ENCODE measurements around the gene COMMD9.

COMMD9 gene

GRCh38 chr11:36316049-36316448, 26.8 kb upstream of the COMMD9 start:
- no peak for TF ChIP-seq ZFP69B (tag by site-specific recombination; IDR thresholded peaks at IDR 0.05)
- no peak for TF ChIP-seq ZNF146 (tag by site-specific recombination; IDR thresholded peaks at IDR 0.05)
- TF ChIP-seq, protein P1, sequence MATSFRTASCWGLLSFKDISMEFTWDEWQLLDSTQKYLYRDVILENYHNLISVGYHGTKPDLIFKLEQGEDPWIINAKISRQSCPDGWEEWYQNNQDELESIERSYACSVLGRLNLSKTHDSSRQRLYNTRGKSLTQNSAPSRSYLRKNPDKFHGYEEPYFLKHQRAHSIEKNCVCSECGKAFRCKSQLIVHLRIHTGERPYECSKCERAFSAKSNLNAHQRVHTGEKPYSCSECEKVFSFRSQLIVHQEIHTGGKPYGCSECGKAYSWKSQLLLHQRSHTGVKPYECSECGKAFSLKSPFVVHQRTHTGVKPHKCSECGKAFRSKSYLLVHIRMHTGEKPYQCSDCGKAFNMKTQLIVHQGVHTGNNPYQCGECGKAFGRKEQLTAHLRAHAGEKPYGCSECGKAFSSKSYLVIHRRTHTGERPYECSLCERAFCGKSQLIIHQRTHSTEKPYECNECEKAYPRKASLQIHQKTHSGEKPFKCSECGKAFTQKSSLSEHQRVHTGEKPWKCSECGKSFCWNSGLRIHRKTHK (tag by site-specific recombination; IDR thresholded peaks at IDR 0.05): no peak
- ChIA-PET CTCF (interaction anchor here (1.6 kb wide), 1 partner anchor 177 kb away, joined by 3 read pairs; no protein-coding TSS in a partner anchor), POLR2A (no interaction called here)
- Histone ChIP-seq H3K27ac (ENCODE audit: extremely low read depth, low read depth, low read length) (no peak overlapping the region), H3K9me3 (ENCODE audit: control insufficient read depth, insufficient read depth, low read depth, low read length) (no peaks in the 10 kb centered on the region), H3K36me3 (ENCODE audit: control insufficient read depth in 2 of 2, insufficient read depth in 1 of 2, low read length in 2 of 2) (no peaks in the 10 kb centered on the region), H3K4me3 (ENCODE audit: low read depth, low read length) (no peak overlapping the region), H3K4me1 (ENCODE audit: control insufficient read depth, insufficient read depth, low read length) (no peaks in the 10 kb centered on the region)

DNA sequence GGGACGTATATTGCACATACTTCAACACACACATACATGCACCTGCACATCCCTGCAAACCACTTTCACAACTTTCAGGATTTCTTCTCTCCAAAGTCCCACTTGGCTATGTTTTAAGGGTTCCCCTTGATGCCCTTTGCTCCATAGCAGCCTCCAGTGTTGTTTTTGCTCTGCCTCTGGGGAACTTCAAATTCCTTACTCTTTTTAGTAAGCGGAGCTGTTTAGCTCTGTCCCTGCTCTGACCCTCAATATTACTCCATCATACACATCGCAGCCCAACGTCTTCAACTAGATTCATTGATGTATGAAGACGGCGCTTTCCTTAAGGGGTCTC, 25.2 kb upstream of the COMMD9 start:
- Histone ChIP-seq H3K4me1 (ENCODE audit: control insufficient read depth, insufficient read depth, low read length) (no peaks in the 10 kb centered on the region), H3K9me3 (ENCODE audit: control insufficient read depth, insufficient read depth, low read depth, low read length) (no peaks in the 10 kb centered on the region), H3K4me3 (ENCODE audit: low read depth, low read length) (no peak overlapping the region), H3K27ac (ENCODE audit: extremely low read depth, low read depth, low read length) (no peak overlapping the region), H3K36me3 (ENCODE audit: control insufficient read depth in 2 of 2, insufficient read depth in 1 of 2, low read length in 2 of 2) (no peaks in the 10 kb centered on the region)
- ChIA-PET POLR2A (no interaction called here), CTCF (no interaction called here)
- TF ChIP-seq ZFP37 (tag by site-specific recombination; IDR thresholded peaks at IDR 0.05) (no peak), ZNF184 (tag by site-specific recombination; IDR thresholded peaks at IDR 0.05) (no peak), ZNF792 (tag by site-specific recombination; IDR thresholded peaks at IDR 0.05) (no peak), ZNF76 (tag by site-specific recombination; IDR thresholded peaks at IDR 0.05; ENCODE audit: borderline replicate concordance, low read depth) (no peak), ZNF121 (tag by site-specific recombination; IDR thresholded peaks at IDR 0.05) (no peak), ZNF473 (tag by site-specific recombination; IDR thresholded peaks at IDR 0.05) (no peak), SCRT1 (tag by site-specific recombination; IDR thresholded peaks at IDR 0.05; ENCODE audit: borderline replicate concordance) (no peak), ZNF140 (tag by site-specific recombination; IDR thresholded peaks at IDR 0.05) (no peak), ZBTB49 (tag by site-specific recombination; IDR thresholded peaks at IDR 0.05; ENCODE audit: low read depth) (no peak)
- TF ChIP-seq, protein P2, sequence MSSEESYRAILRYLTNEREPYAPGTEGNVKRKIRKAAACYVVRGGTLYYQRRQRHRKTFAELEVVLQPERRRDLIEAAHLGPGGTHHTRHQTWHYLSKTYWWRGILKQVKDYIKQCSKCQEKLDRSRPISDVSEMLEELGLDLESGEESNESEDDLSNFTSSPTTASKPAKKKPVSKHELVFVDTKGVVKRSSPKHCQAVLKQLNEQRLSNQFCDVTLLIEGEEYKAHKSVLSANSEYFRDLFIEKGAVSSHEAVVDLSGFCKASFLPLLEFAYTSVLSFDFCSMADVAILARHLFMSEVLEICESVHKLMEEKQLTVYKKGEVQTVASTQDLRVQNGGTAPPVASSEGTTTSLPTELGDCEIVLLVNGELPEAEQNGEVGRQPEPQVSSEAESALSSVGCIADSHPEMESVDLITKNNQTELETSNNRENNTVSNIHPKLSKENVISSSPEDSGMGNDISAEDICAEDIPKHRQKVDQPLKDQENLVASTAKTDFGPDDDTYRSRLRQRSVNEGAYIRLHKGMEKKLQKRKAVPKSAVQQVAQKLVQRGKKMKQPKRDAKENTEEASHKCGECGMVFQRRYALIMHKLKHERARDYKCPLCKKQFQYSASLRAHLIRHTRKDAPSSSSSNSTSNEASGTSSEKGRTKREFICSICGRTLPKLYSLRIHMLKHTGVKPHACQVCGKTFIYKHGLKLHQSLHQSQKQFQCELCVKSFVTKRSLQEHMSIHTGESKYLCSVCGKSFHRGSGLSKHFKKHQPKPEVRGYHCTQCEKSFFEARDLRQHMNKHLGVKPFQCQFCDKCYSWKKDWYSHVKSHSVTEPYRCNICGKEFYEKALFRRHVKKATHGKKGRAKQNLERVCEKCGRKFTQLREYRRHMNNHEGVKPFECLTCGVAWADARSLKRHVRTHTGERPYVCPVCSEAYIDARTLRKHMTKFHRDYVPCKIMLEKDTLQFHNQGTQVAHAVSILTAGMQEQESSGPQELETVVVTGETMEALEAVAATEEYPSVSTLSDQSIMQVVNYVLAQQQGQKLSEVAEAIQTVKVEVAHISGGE (tag by site-specific recombination; conservative IDR thresholded peaks at IDR 0.05; ENCODE audit: low read depth): no peak

GRCh38 chr11:36313750-36314433, 24.7 kb upstream of the COMMD9 start:
- Histone ChIP-seq H3K9me3 (ENCODE audit: control insufficient read depth, insufficient read depth, low read depth, low read length) (no peaks in the 10 kb centered on the region), H3K4me3 (ENCODE audit: low read depth, low read length) (no peak overlapping the region), H3K36me3 (ENCODE audit: control insufficient read depth in 2 of 2, insufficient read depth in 1 of 2, low read length in 2 of 2) (no peaks in the 10 kb centered on the region), H3K4me1 (ENCODE audit: control insufficient read depth, insufficient read depth, low read length) (no peaks in the 10 kb centered on the region), H3K27ac (ENCODE audit: extremely low read depth, low read depth, low read length) (no peak overlapping the region)
- POLR2A ChIA-PET: no interaction called here
- CTCF ChIA-PET: no interaction called here
- TF ChIP-seq CTCF (tag by site-specific recombination; IDR thresholded peaks at IDR 0.05) (no peak), ZNF654 (tag by site-specific recombination; IDR thresholded peaks at IDR 0.05; ENCODE audit: low read depth) (no peak), ZNF791 (tag by site-specific recombination; IDR thresholded peaks at IDR 0.05) (no peak), SP3 (tag by site-specific recombination; IDR thresholded peaks at IDR 0.05) (no peak), ZNF692 (tag by site-specific recombination; IDR thresholded peaks at IDR 0.05) (no peak), TRIM28 (IDR thresholded peaks at IDR 0.05; ENCODE audit: borderline replicate concordance, low read length) (no peak), GLI2 (tag by site-specific recombination; IDR thresholded peaks at IDR 0.05; ENCODE audit: borderline replicate concordance, low read depth) (no peak), ZFP69B (tag by site-specific recombination; IDR thresholded peaks at IDR 0.05) (no peak)
